ENCODE data around the gene OR52A5.

DNA sequence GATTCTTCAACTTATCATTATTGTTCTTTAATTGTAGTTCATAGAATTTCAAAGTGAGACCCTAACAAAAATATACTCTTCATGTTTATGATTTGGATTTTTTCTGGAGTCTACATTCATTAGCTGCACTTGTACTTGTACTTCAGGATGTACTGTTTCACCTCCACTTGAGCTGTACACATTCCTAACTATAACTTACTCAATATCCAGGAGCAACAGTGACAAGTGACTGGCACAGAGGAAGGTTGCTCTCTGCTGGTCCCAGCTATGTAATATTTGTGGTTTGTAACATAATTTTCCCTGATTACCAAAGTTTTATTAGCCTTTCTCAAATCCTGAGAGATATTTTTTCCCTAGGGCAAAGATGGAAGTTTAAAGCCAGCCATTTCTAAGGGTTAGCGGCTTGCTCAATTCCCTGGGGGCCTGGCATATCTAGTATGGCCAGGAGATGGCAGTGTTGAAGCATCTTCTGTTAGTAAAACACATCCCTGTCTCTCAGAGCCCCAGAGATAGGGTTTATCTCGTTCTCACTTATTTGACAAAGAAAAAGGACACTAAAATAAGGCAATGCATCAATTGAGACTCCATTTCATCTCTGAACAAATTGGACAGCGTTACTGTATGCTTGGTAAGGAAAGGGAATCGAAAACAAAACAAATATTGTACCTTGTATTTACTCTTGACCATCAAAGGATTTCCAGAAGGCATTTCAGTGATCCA is 14.2 kb downstream of the OR52A5 start:
- peak; percentile 44; the same call in 1 of the 2 replicates for TF ChIP-seq CEBPB (IDR thresholded peaks at IDR 0.05)
- no peak for TF ChIP-seq TAF1 (IDR thresholded peaks at IDR 0.05; ENCODE audit: low read depth)
- TF ChIP-seq EP300 (IDR thresholded peaks at IDR 0.05; ENCODE audit: borderline replicate concordance): no peak
- TF ChIP-seq REST (IDR thresholded peaks at IDR 0.05; ENCODE audit: low read depth): no peak
- no peak for TF ChIP-seq NFIC (IDR thresholded peaks at IDR 0.05)
- no peak for TF ChIP-seq CREB1 (IDR thresholded peaks at IDR 0.05; ENCODE audit: low read depth)
- no peak for TF ChIP-seq YY1 (IDR thresholded peaks at IDR 0.05; ENCODE audit: low read depth)
- TF ChIP-seq TEAD4 (IDR thresholded peaks at IDR 0.05): no peak
- TF ChIP-seq USF1 (IDR thresholded peaks at IDR 0.05): no peak
- peak; percentile 74 for TF ChIP-seq RAD21 (IDR thresholded peaks at IDR 0.05; ENCODE audit: low read depth)
- TF ChIP-seq, protein P1, sequence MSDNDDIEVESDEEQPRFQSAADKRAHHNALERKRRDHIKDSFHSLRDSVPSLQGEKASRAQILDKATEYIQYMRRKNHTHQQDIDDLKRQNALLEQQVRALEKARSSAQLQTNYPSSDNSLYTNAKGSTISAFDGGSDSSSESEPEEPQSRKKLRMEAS (IDR thresholded peaks at IDR 0.05): no peak
- TF ChIP-seq FOXM1 (IDR thresholded peaks at IDR 0.05; ENCODE audit: borderline replicate concordance, low read depth): no peak

All from Ishikawa (cell line).